NT2/D1 (cell line): ENCODE results near the gene USP40.

Experiments
- SUZ12 ChIP-seq: IDR thresholded peaks from 2 replicates; pipeline ENCODE4 v1.6.1; 2011; ENCODE audit not compliant: insufficient read length, insufficient read depth; ENCODE audit errors: extremely low read depth
- YY1 ChIP-seq: IDR thresholded peaks from 2 replicates; pipeline ENCODE4 v1.6.1; 2011; ENCODE audit not compliant: insufficient read length, insufficient read depth
- ZNF274 ChIP-seq: IDR thresholded peaks from 2 replicates; pipeline ENCODE4 v1.6.1; 2011; ENCODE audit warnings: mild to moderate bottlenecking, low read depth, low read length

GRCh38 chr2:233453916-233454315, 112.7 kb downstream of the USP40 start:
- TF ChIP-seq YY1 (no peak), SUZ12 (no peak), ZNF274 (no peak)
